IMR-90 (cell line): ENCODE data around the gene TNNI3K. TPM values are rescaled to one million over a fixed set of nuclear protein-coding genes. Genes with fewer than 3 reads are reported as not detected.

Source experiments
- ATAC-seq: fragments of 200-7000 bp; cut with Tn5 transposase; 2 replicates; pipeline ENCODE4 v1.9.1; 2020; ENCODE audit warnings: low read depth, mild to moderate bottlenecking, moderate library complexity
- BruUV-seq: library from RNA; stranded (reverse); fragments of 400-500 nt; replicated peaks from 2 replicates; lab custom pipeline; 2021; lab: Mats Ljungman, UMichigan
- CTCF ChIA-PET: fragments of 300-600 bp; formaldehyde crosslinking; extraction: SDS; loops from one replicate; lab custom pipeline; 2021; ENCODE audit warnings: antibody characterized with exemption; lab: Yijun Ruan, JAX
- POLR2A ChIA-PET: fragments of 300-600 bp; sonication (Branson Sonifier 250); formaldehyde crosslinking; loops from one replicate; lab custom pipeline; 2022; ENCODE audit warnings: antibody characterized with exemption; ENCODE audit not compliant: unreplicated experiment; lab: Charles Lee
- DNase-seq: peaks from one replicate; pipeline ENCODE4 v3.0.0; 2013
- H2AFZ ChIP-seq: replicated peaks from 2 replicates; pipeline ENCODE3; 2013; ENCODE audit warnings: low read length, mild to moderate bottlenecking; ENCODE audit not compliant: poor library complexity
- H2AK5ac ChIP-seq: 2 replicates; pipeline ENCODE4 v1.6.1; 2013; ENCODE audit warnings: low read depth, low read length, inconsistent platforms
- H2AK9ac ChIP-seq: replicated peaks from 2 replicates; pipeline ENCODE3; 2013; ENCODE audit warnings: mild to moderate bottlenecking, low read depth, low read length, moderate library complexity; ENCODE audit not compliant: poor library complexity
- H2BK120ac ChIP-seq: 2 replicates; pipeline ENCODE4 v1.6.1; 2013; ENCODE audit warnings: low read depth, low read length, inconsistent platforms
- H2BK15ac ChIP-seq: 3 replicates; pipeline ENCODE4 v1.6.1; 2013; ENCODE audit warnings: low read depth, low read length, inconsistent platforms
- H2BK20ac ChIP-seq: 2 replicates; pipeline ENCODE4 v1.6.1; 2013; ENCODE audit warnings: low read depth, mild to moderate bottlenecking, inconsistent platforms, low read length, moderate library complexity
- H2BK5ac ChIP-seq: 2 replicates; pipeline ENCODE4 v1.6.1; 2013; ENCODE audit warnings: mild to moderate bottlenecking, low read depth, low read length, inconsistent platforms; ENCODE audit not compliant: poor library complexity, severe bottlenecking
- H3K14ac ChIP-seq: replicated peaks from 2 replicates; pipeline ENCODE4 v1.6.1; 2013; ENCODE audit warnings: low read depth, low read length, inconsistent platforms
- H3K18ac ChIP-seq: 2 replicates; pipeline ENCODE4 v1.6.1; 2013; ENCODE audit warnings: low read depth, low read length, control low read depth
- H3K23ac ChIP-seq: 2 replicates; pipeline ENCODE4 v1.6.1; 2013; ENCODE audit warnings: low read depth, low read length, inconsistent platforms
- H3K27ac ChIP-seq: 2 replicates; pipeline ENCODE4 v1.5.1; 2013; ENCODE audit warnings: mild to moderate bottlenecking, control low read depth, low read length; ENCODE audit not compliant: insufficient read depth
- H3K27me3 ChIP-seq: 2 replicates; pipeline ENCODE4 v1.6.1; 2013; ENCODE audit warnings: low read length; ENCODE audit not compliant: control insufficient read depth, insufficient read depth
- H3K36me3 ChIP-seq: 2 replicates; pipeline ENCODE4 v1.6.1; 2013; ENCODE audit warnings: low read length, mixed read lengths; ENCODE audit not compliant: control insufficient read depth, insufficient read depth
- H3K4ac ChIP-seq: 2 replicates; pipeline ENCODE4 v1.6.1; 2013; ENCODE audit warnings: low read depth, low read length, inconsistent platforms
- H3K4me1 ChIP-seq: 2 replicates; pipeline ENCODE4 v1.6.1; 2013; ENCODE audit warnings: low read length, mixed read lengths; ENCODE audit not compliant: control insufficient read depth, insufficient read depth
- H3K4me2 ChIP-seq: 2 replicates; pipeline ENCODE4 v1.6.1; 2013; ENCODE audit warnings: low read depth, mild to moderate bottlenecking, control low read depth, low read length, moderate library complexity
- H3K4me3 ChIP-seq: 2 replicates; pipeline ENCODE4 v1.5.1; 2013; ENCODE audit warnings: low read depth, mild to moderate bottlenecking, control low read depth, low read length, moderate library complexity; ENCODE audit not compliant: insufficient read depth
- H3K56ac ChIP-seq: 2 replicates; pipeline ENCODE4 v1.6.1; 2013; ENCODE audit warnings: low read length, inconsistent platforms; ENCODE audit not compliant: insufficient read depth; ENCODE audit errors: extremely low read depth
- H3K79me1 ChIP-seq, 2 experiments: 2 replicates each; pipeline ENCODE4 v1.6.1; 2013; ENCODE audit warnings: low read length in 2 of 2, inconsistent platforms in 1 of 2, low read depth in 1 of 2
- H3K9ac ChIP-seq: 2 replicates; pipeline ENCODE4 v1.6.1; 2013; ENCODE audit warnings: low read depth, low read length, control low read depth
- H3K9me1 ChIP-seq: 2 replicates; pipeline ENCODE4 v1.6.1; 2013; ENCODE audit warnings: low read length, inconsistent platforms; ENCODE audit not compliant: insufficient read depth
- H3K9me3 ChIP-seq: 2 replicates; pipeline ENCODE4 v1.6.1; 2013; ENCODE audit warnings: low read length; ENCODE audit not compliant: control insufficient read depth, insufficient read depth
- H4K20me1 ChIP-seq: 2 replicates; pipeline ENCODE4 v1.6.1; 2013; ENCODE audit warnings: low read length, inconsistent platforms; ENCODE audit not compliant: insufficient read depth
- H4K5ac ChIP-seq: 2 replicates; pipeline ENCODE4 v1.6.1; 2013; ENCODE audit warnings: mild to moderate bottlenecking, low read depth, low read length, control low read depth
- H4K8ac ChIP-seq, 2 experiments: 2 replicates each; pipeline ENCODE4 v1.6.1; 2013; ENCODE audit warnings: low read depth in 2 of 2, low read length in 2 of 2, control low read depth in 1 of 2, inconsistent platforms in 1 of 2
- H4K91ac ChIP-seq: 2 replicates; pipeline ENCODE4 v1.6.1; 2013; ENCODE audit warnings: low read depth, low read length, inconsistent platforms; ENCODE audit not compliant: insufficient read depth
- MAFK ChIP-seq: IDR thresholded peaks from 2 replicates; pipeline ENCODE4 v1.6.1; 2012; ENCODE audit warnings: low read depth, low read length, improper control_type of control experiment
- MAZ ChIP-seq: IDR thresholded peaks from 2 replicates; pipeline ENCODE4 v1.6.1; 2012; ENCODE audit warnings: low read depth, mild to moderate bottlenecking, low read length, improper control_type of control experiment, moderate library complexity, borderline replicate concordance
- WGBS, 2 experiments: methylation state at CpG; one replicate each; pipeline versions ENCODE4 v1.1.5 to v1.1.7; 2013; ENCODE audit warnings: missing lambda C conversion rate in 2 of 2; ENCODE audit not compliant: insufficient read length in 1 of 2; ENCODE audit errors: extremely low coverage in 2 of 2; 5-methylcytosine and 5-hydroxymethylcytosine counted together
- dilution Hi-C: fragments of 300-500 bp; cut with HindIII; formaldehyde crosslinking; loops from one replicate; pipeline ENCODE4 v1.14.3; 2018; ENCODE audit warnings: low sequenced_read_pairs; ENCODE audit not compliant: unreplicated experiment
- in situ Hi-C: fragments of 300-500 bp; cut with MboI; formaldehyde crosslinking; loops from 3 replicates; pipeline ENCODE4 v1.14.3; 2019; ENCODE audit warnings: low sequenced_read_pairs, inconsistent platforms, mixed read lengths
- intact Hi-C: fragments of 100-400 bp; cut with micrococcal nuclease; formaldehyde crosslinking; loops from 2 replicates; pipeline ENCODE4 v1.10.0; 2022
- polyA plus RNA-seq, 3 experiments: library from polyadenylated mRNA; depleted of rRNA; stranded (reverse); fragments of >200 nt; gene quantifications; 2 replicates each; pipeline ENCODE4 v1.2.3, GENCODE V29; 2012; ENCODE audit warnings: low replicate concordance in 1 of 3
- total RNA-seq: library from RNA; depleted of rRNA; stranded (reverse); fragments of >200 nt; gene quantifications from 2 replicates; pipeline ENCODE4 v1.2.3, GENCODE V29; 2012

TNNI3K gene
- total and polyA plus RNA-seq, 2 of the 4 experiments (the other 2 are of a cell fraction) = 0.90 to 1.3 TPM

GRCh38 chr1:74422421-74423292, 187.5 kb downstream of the TNNI3K start:
- Histone ChIP-seq H4K20me1 (no peaks in the 10 kb centered on the region), H3K9me1 (no peaks in the 10 kb centered on the region), H2AK9ac (no peak overlapping the region), H3K27ac (peak overlapping the region; percentile 99), H2BK5ac (peak overlapping the region; percentile 99), H3K14ac (peak overlapping the region; percentile 55; the same call in 1 of the 2 replicates), H3K9me3 (no peaks in the 10 kb centered on the region), H3K79me1 (no peaks in the 10 kb centered on the region), H3K4me3 (no peak overlapping the region), H2BK15ac (peak overlapping the region; percentile 64; the same call in 1 of the 3 replicates), H4K91ac (peak overlapping the region; percentile 87), H3K4ac (peak overlapping the region; percentile 88), H2AK5ac (peak overlapping the region; percentile 52; the same call in 1 of the 2 replicates), H2BK20ac (peak overlapping the region; percentile 81), H2AFZ (no peak overlapping the region), H3K18ac (peak overlapping the region; percentile 99), H4K5ac (peak overlapping the region; percentile 73), H2BK120ac (peak overlapping the region; percentile 94), H3K4me1 (peaks cover 14% of the 10 kb centered on the region; the same call in 1 of the 2 replicates), H3K9ac (peak overlapping the region; percentile 6; the same call in 1 of the 2 replicates), H3K56ac (peak overlapping the region; percentile 48; the same call in 1 of the 2 replicates), H3K27me3 (no peaks in the 10 kb centered on the region), H4K8ac (peak overlapping the region; percentile 71 to 80), H3K23ac (peak overlapping the region; percentile 63), H3K4me2 (peak overlapping the region; percentile 35; the same call in 1 of the 2 replicates), H3K36me3 (no peaks in the 10 kb centered on the region)
- peak; percentile 76 for DNase-seq
- POLR2A ChIA-PET = no interaction called here
- in situ Hi-C loops (no loop called here), intact Hi-C loops (no loop called here), dilution Hi-C loops (no loop called here)
- 20% methylated on average over 1 of the region's 4 CpGs; no CpG with 5 or more reads in 1 of the 2 experiments for WGBS, 2 experiments
- peak; percentile 12; the same call in 1 of the 2 replicates for TF ChIP-seq MAFK
- no peak for TF ChIP-seq MAZ
- 0 out of 2 replicates have a peak, but pooled peaks have one; percentile 5 for ATAC-seq
- CTCF ChIA-PET = no interaction called here
- no TSS peak for BruUV-seq
